Astrocyte (in vitro differentiated cells and primary cell): ENCODE data around the gene KIF26B. TPM values are rescaled to one million over a fixed set of nuclear protein-coding genes. Genes with fewer than 3 reads are reported as not detected.

Experiments
- DNase-seq: peaks from one replicate; pipeline ENCODE4 v3.0.0-alpha.2; 2010; ENCODE audit warnings: low read depth
- FAIRE-seq: peaks from 2 replicates; lab custom pipeline; 2011; peaks lifted over from hg19 to GRCh38; lab: Jason Lieb, UNC
- H2AFZ ChIP-seq: 2 replicates; pipeline ENCODE4 v1.6.0; 2012; ENCODE audit warnings: low read depth, low read length, inconsistent platforms
- H3K27ac ChIP-seq: 2 replicates; pipeline ENCODE4 v1.5.1; 2011; ENCODE audit warnings: low read depth, low read length, inconsistent platforms
- H3K27me3 ChIP-seq: 2 replicates; pipeline ENCODE4 v1.6.0; 2011; ENCODE audit warnings: low read length, inconsistent platforms; ENCODE audit not compliant: insufficient read depth
- H3K36me3 ChIP-seq: 2 replicates; pipeline ENCODE4 v1.5.1; 2011; ENCODE audit warnings: low read length, inconsistent platforms; ENCODE audit not compliant: insufficient read depth
- H3K4me1 ChIP-seq: 2 replicates; pipeline ENCODE4 v1.5.1; 2011; ENCODE audit warnings: low read length, inconsistent platforms; ENCODE audit not compliant: insufficient read depth
- H3K4me2 ChIP-seq: 2 replicates; pipeline ENCODE4 v1.6.0; 2012; ENCODE audit warnings: low read length, inconsistent platforms
- H3K4me3 ChIP-seq: 2 replicates; pipeline ENCODE4 v1.5.1; 2011; ENCODE audit warnings: low read depth, mild to moderate bottlenecking, low read length, inconsistent platforms; ENCODE audit not compliant: insufficient read depth
- H3K79me2 ChIP-seq: 2 replicates; pipeline ENCODE4 v1.6.0; 2012; ENCODE audit warnings: mild to moderate bottlenecking, low read length, inconsistent platforms; ENCODE audit not compliant: insufficient read depth
- H3K9ac ChIP-seq: 2 replicates; pipeline ENCODE4 v1.6.0; 2012; ENCODE audit warnings: mild to moderate bottlenecking, low read length, inconsistent platforms
- H3K9me3 ChIP-seq: 2 replicates; pipeline ENCODE4 v1.5.1; 2012; ENCODE audit warnings: low read depth, mild to moderate bottlenecking, low read length, inconsistent platforms; ENCODE audit not compliant: insufficient read depth
- H4K20me1 ChIP-seq: 2 replicates; pipeline ENCODE4 v1.6.0; 2012; ENCODE audit warnings: low read length, inconsistent platforms; ENCODE audit not compliant: insufficient read depth
- H3K27ac Mint-ChIP-seq: one replicate; pipeline ENCODE4 v1.8.0; 2021; ENCODE audit warnings: mild to moderate bottlenecking, mixed read lengths; ENCODE audit not compliant: unreplicated experiment
- H3K27me3 Mint-ChIP-seq: one replicate; pipeline ENCODE4 v1.8.0; 2021; ENCODE audit warnings: low read depth, mixed read lengths; ENCODE audit not compliant: unreplicated experiment
- H3K36me3 Mint-ChIP-seq: one replicate; pipeline ENCODE4 v1.8.0; 2021; ENCODE audit warnings: low read depth, mixed read lengths; ENCODE audit not compliant: unreplicated experiment
- H3K4me1 Mint-ChIP-seq: one replicate; pipeline ENCODE4 v1.8.0; 2021; ENCODE audit warnings: low read depth, mixed read lengths; ENCODE audit not compliant: unreplicated experiment
- H3K4me3 Mint-ChIP-seq: one replicate; pipeline ENCODE4 v1.8.0; 2021; ENCODE audit warnings: mild to moderate bottlenecking, moderate library complexity, mixed read lengths; ENCODE audit not compliant: unreplicated experiment
- H3K9me3 Mint-ChIP-seq: one replicate; pipeline ENCODE4 v1.8.0; 2021; ENCODE audit warnings: mild to moderate bottlenecking, mixed read lengths; ENCODE audit not compliant: unreplicated experiment
- CTCF ChIP-seq: IDR thresholded peaks from 2 replicates; pipeline ENCODE4 v1.5.1; 2011; ENCODE audit warnings: low read depth, mild to moderate bottlenecking, inconsistent platforms, low read length, moderate library complexity; ENCODE audit not compliant: insufficient read depth
- EZH2 ChIP-seq: IDR thresholded peaks from 2 replicates; pipeline ENCODE4 v1.6.1; 2012; ENCODE audit warnings: mild to moderate bottlenecking, low read length, inconsistent platforms; ENCODE audit not compliant: insufficient read depth
- total RNA-seq: library from RNA; stranded (reverse); gene quantifications from 2 replicates; pipeline ENCODE4 v1.2.1, GENCODE V29; 2021

Gene KIF26B
- total RNA-seq, 1 donor from 2014 or later: 6.8 TPM

- DNase-seq (no peak), FAIRE-seq (no peak)
- Mint-ChIP-seq H3K27me3 (peaks cover 2% of the 10 kb centered on the region), H3K27ac (no peak overlapping the region), H3K36me3 (no peaks in the 10 kb centered on the region), H3K4me3 (no peak overlapping the region), H3K9me3 (peaks cover 2% of the 10 kb centered on the region), H3K4me1 (peaks cover 2% of the 10 kb centered on the region)
- H3K27ac ChIP-seq: no peak overlapping the region
- H3K27me3 ChIP-seq: no peaks in the 10 kb centered on the region
- no peaks in the 10 kb centered on the region for H4K20me1 ChIP-seq
- TF ChIP-seq CTCF (no peak), EZH2 (no peak)
- no peaks in the 10 kb centered on the region for H3K79me2 ChIP-seq
- no peak overlapping the region for H3K9ac ChIP-seq
- no peaks in the 10 kb centered on the region for H3K4me1 ChIP-seq
- H3K4me2 ChIP-seq: no peak overlapping the region
- no peak overlapping the region for H3K4me3 ChIP-seq
- H2AFZ ChIP-seq: no peak overlapping the region
- no peaks in the 10 kb centered on the region for H3K9me3 ChIP-seq
- H3K36me3 ChIP-seq: no peaks in the 10 kb centered on the region
Measured at GRCh38 chr1:245453541-245453940, 298.8 kb downstream of the KIF26B start.

- Histone ChIP-seq H3K4me1 (no peaks in the 10 kb centered on the region), H3K27me3 (no peaks in the 10 kb centered on the region), H3K9ac (no peak overlapping the region), H4K20me1 (no peaks in the 10 kb centered on the region), H3K36me3 (no peaks in the 10 kb centered on the region), H3K79me2 (no peaks in the 10 kb centered on the region), H3K4me2 (no peak overlapping the region), H2AFZ (no peak overlapping the region), H3K9me3 (no peaks in the 10 kb centered on the region), H3K27ac (no peak overlapping the region), H3K4me3 (no peak overlapping the region)
- Mint-ChIP-seq H3K9me3 (peaks cover 2% of the 10 kb centered on the region), H3K4me3 (no peak overlapping the region), H3K27ac (no peak overlapping the region), H3K4me1 (peaks cover 3% of the 10 kb centered on the region), H3K36me3 (no peaks in the 10 kb centered on the region), H3K27me3 (peaks cover 2% of the 10 kb centered on the region)
- no peak for DNase-seq
- no peak for FAIRE-seq
- TF ChIP-seq CTCF (no peak), EZH2 (no peak)
Measured at GRCh38 chr1:245454051-245454450, 299.3 kb downstream of the KIF26B start.

- no peak overlapping the region for H2AFZ ChIP-seq
- FAIRE-seq (no peak), DNase-seq (no peak)
- H4K20me1 ChIP-seq: peaks cover 5% of the 10 kb centered on the region
- H3K9me3 ChIP-seq: no peaks in the 10 kb centered on the region
- no peaks in the 10 kb centered on the region for H3K9me3 Mint-ChIP-seq
- H3K36me3 ChIP-seq: no peaks in the 10 kb centered on the region
- H3K4me1 ChIP-seq: no peaks in the 10 kb centered on the region
- H3K4me3 Mint-ChIP-seq: no peak overlapping the region
- no peak overlapping the region for H3K9ac ChIP-seq
- peaks cover 6% of the 10 kb centered on the region for H3K36me3 Mint-ChIP-seq
- TF ChIP-seq EZH2: no peak
- no peak for TF ChIP-seq CTCF
- H3K79me2 ChIP-seq: no peaks in the 10 kb centered on the region
- no peak overlapping the region for H3K27ac Mint-ChIP-seq
- no peak overlapping the region for H3K4me3 ChIP-seq
- H3K27me3 Mint-ChIP-seq: peaks cover 5% of the 10 kb centered on the region
- H3K27ac ChIP-seq: no peak overlapping the region
- peaks cover 7% of the 10 kb centered on the region for H3K4me1 Mint-ChIP-seq
- no peak overlapping the region for H3K4me2 ChIP-seq
- H3K27me3 ChIP-seq: no peaks in the 10 kb centered on the region
Measured at GRCh38 chr1:245457562-245457961, 302.8 kb downstream of the KIF26B start.
